Central memory CD4-positive, alpha-beta T cell (primary cell): ENCODE data around the gene PGBD5.

ENCODE experiments used
- DNase-seq: peaks from one replicate; pipeline ENCODE4 v3.0.0; 2022

The PGBD5 gene

GRCh38 chr1:230299191-230300006 lies 126.7 kb downstream of the PGBD5 start:
- no peak for DNase-seq

GRCh38 chr1:230295367-230295766 lies 130.8 kb downstream of the PGBD5 start:
- DNase-seq = no peak

GRCh38 chr1:230293390-230293700 lies 132.8 kb downstream of the PGBD5 start:
- no peak for DNase-seq

GRCh38 chr1:230292689-230293389 lies 133.3 kb downstream of the PGBD5 start:
- no peak for DNase-seq

GRCh38 chr1:230291731-230292620 lies 134.2 kb downstream of the PGBD5 start:
- DNase-seq = no peak

- DNase-seq = no peak
Observed at GRCh38 chr1:230289350-230289644, 136.8 kb downstream of the PGBD5 start.

GRCh38 chr1:230288641-230289349 lies 137.3 kb downstream of the PGBD5 start:
- no peak for DNase-seq

GRCh38 chr1:230287674-230288315 lies 138.3 kb downstream of the PGBD5 start:
- DNase-seq = no peak

GRCh38 chr1:230286890-230287269 lies 139.3 kb downstream of the PGBD5 start:
- DNase-seq = no peak

- DNase-seq = no peak
Observed at GRCh38 chr1:230286166-230286889, 139.8 kb downstream of the PGBD5 start.

GRCh38 chr1:230285351-230285750 lies 140.8 kb downstream of the PGBD5 start:
- DNase-seq = no peak

GRCh38 chr1:230284891-230285290 lies 141.2 kb downstream of the PGBD5 start:
- no peak for DNase-seq

- no peak for DNase-seq
Observed at GRCh38 chr1:230283678-230284077, 142.5 kb downstream of the PGBD5 start.

- no peak for DNase-seq
Observed at GRCh38 chr1:230282157-230282556, 144.0 kb downstream of the PGBD5 start.

- DNase-seq = no peak
Observed at GRCh38 chr1:230281556-230281955, 144.6 kb downstream of the PGBD5 start.

GRCh38 chr1:230280906-230281413 lies 145.2 kb downstream of the PGBD5 start:
- DNase-seq = no peak

- DNase-seq = no peak
Observed at GRCh38 chr1:230280054-230280795, 145.9 kb downstream of the PGBD5 start.

- DNase-seq = no peak
Observed at GRCh38 chr1:230279583-230279945, 146.6 kb downstream of the PGBD5 start.

- DNase-seq = no peak
Observed at GRCh38 chr1:230278871-230279582, 147.1 kb downstream of the PGBD5 start.

GRCh38 chr1:230278376-230278775 lies 147.8 kb downstream of the PGBD5 start:
- no peak for DNase-seq
